ENCODE measurements around the gene INO80C.

GRCh38 chr18:35465329-35465728 lies 32.4 kb downstream of the INO80C start:
- TF ChIP-seq CTCF (IDR thresholded peaks at IDR 0.05; ENCODE audit: low read length), result no peak
- no peak for TF ChIP-seq EZH2 (IDR thresholded peaks at IDR 0.05; ENCODE audit: borderline replicate concordance, low read length)
